CD4-positive, alpha-beta memory T cell (primary cell): Measurements from ENCODE around the gene AGAP2. TPM values are rescaled to one million over a fixed set of nuclear protein-coding genes. Genes with fewer than 3 reads are reported as not detected.

Experiments
- CTCF ChIA-PET: fragments of 350-600 bp; sonication (Branson Sonifier 250); formaldehyde crosslinking; loops from one replicate; lab custom pipeline; 2021; ENCODE audit warnings: inconsistent platforms; ENCODE audit not compliant: partially characterized antibody; lab: Charles Lee
- POLR2A ChIA-PET: fragments of 350-600 bp; sonication (Branson Sonifier 250); formaldehyde crosslinking; loops from one replicate; lab custom pipeline; 2021; ENCODE audit not compliant: partially characterized antibody; lab: Charles Lee
- DNase-seq, 5 donors: peaks; one replicate each; pipeline versions ENCODE4 v3.0.0 to v3.0.0-alpha.2; 2020 to 2022; ENCODE audit warnings: mixed read lengths in 1 of 5
- H3K27ac ChIP-seq: one replicate; pipeline ENCODE4 v1.7.0; 2013; ENCODE audit warnings: low read depth, low read length
- H3K27me3 ChIP-seq: 2 replicates; pipeline ENCODE4 v1.7.0; 2013; ENCODE audit warnings: mild to moderate bottlenecking, low read length, moderate library complexity; ENCODE audit not compliant: insufficient read depth
- H3K36me3 ChIP-seq: 2 replicates; pipeline ENCODE4 v1.7.0; 2013; ENCODE audit warnings: mild to moderate bottlenecking, low read length, moderate library complexity; ENCODE audit not compliant: insufficient read depth
- H3K4me1 ChIP-seq: 2 replicates; pipeline ENCODE4 v1.7.0; 2013; ENCODE audit warnings: mild to moderate bottlenecking, low read length, moderate library complexity; ENCODE audit not compliant: insufficient read depth
- H3K4me3 ChIP-seq, 2 donors: one replicate each; pipeline ENCODE4 v1.7.0; 2013; ENCODE audit warnings: low read length in 2 of 2, mild to moderate bottlenecking in 1 of 2
- H3K9me3 ChIP-seq, 2 donors: one replicate each; pipeline ENCODE4 v1.7.0; 2013; ENCODE audit warnings: low read length in 2 of 2, control low read depth in 1 of 2; ENCODE audit not compliant: control insufficient read depth in 1 of 2
- H3K27ac Mint-ChIP-seq, 7 donors: one replicate each; pipeline ENCODE4 v1.8.0; 2020 to 2021; ENCODE audit warnings: mixed read lengths in 7 of 7, mild to moderate bottlenecking in 6 of 7, inconsistent platforms in 3 of 7, moderate library complexity in 3 of 7
- H3K27me3 Mint-ChIP-seq, 2 donors: one replicate each; pipeline ENCODE4 v1.8.0; 2020 to 2021; ENCODE audit warnings: mixed read lengths in 2 of 2
- H3K36me3 Mint-ChIP-seq, 2 donors: one replicate each; pipeline ENCODE4 v1.8.0; 2020 to 2021; ENCODE audit warnings: mixed read lengths in 2 of 2, inconsistent platforms in 1 of 2, mild to moderate bottlenecking in 1 of 2
- H3K4me1 Mint-ChIP-seq, 4 donors: one replicate each; pipeline ENCODE4 v1.8.0; 2020 to 2021; ENCODE audit warnings: mixed read lengths in 4 of 4, mild to moderate bottlenecking in 1 of 4
- H3K4me3 Mint-ChIP-seq, 8 donors: one replicate each; pipeline ENCODE4 v1.8.0; 2020 to 2021; ENCODE audit warnings: mixed read lengths in 8 of 8, mild to moderate bottlenecking in 7 of 8, moderate library complexity in 6 of 8, inconsistent platforms in 3 of 8
- H3K9me3 Mint-ChIP-seq, 8 donors: one replicate each; pipeline ENCODE4 v1.8.0; 2020 to 2021; ENCODE audit warnings: mixed read lengths in 8 of 8, mild to moderate bottlenecking in 5 of 8, inconsistent platforms in 3 of 8, moderate library complexity in 1 of 8
- intact Hi-C: fragments of 100-400 bp; cut with micrococcal nuclease; formaldehyde crosslinking; loops from one replicate; pipeline ENCODE4 v1.15.1; 2023
- polyA plus RNA-seq, 2 donors: library from polyadenylated mRNA; unstranded; fragments of 300-500 nt; fragmentation: Illumina TruSeq; gene quantifications; one replicate each; pipeline ENCODE4 v1.2.3, GENCODE V29; 2021
- total RNA-seq, 2 experiments: library from RNA; stranded (reverse); gene quantifications; one replicate each; pipeline ENCODE4 v1.2.3, GENCODE V29; 2021

The AGAP2 gene
- total RNA-seq (10 to 100 TPM; 63.2 to 66.7 TPM), polyA plus RNA-seq (1 to 10 TPM; 3.2 to 8.6 TPM)

- Histone ChIP-seq H3K4me1 (peaks cover 51% of the 10 kb centered on the region), H3K9me3 (no peaks in the 10 kb centered on the region), H3K4me3 (no peak within 1 kb of the TSS), H3K36me3 (peaks cover 27% of the 10 kb centered on the region), H3K27ac (peak within 1 kb of the TSS; percentile 92), H3K27me3 (no peaks in the 10 kb centered on the region)
- POLR2A ChIA-PET, result interaction anchor here (0.7 kb wide), 1 partner anchor 15 kb away, joined by 3 read pairs; no protein-coding TSS in a partner anchor
- no peak for DNase-seq
- peaks cover 22 to 46% of the 10 kb centered on the region in 2 donors for H3K36me3 Mint-ChIP-seq
- H3K4me3 Mint-ChIP-seq, result peak within 1 kb of the TSS; percentile 61 to 78 (median 72)
- H3K27ac Mint-ChIP-seq, result peak within 1 kb of the TSS; percentile 85 to 98 (median 91)
- H3K4me1 Mint-ChIP-seq, result peaks cover 29 to 59% (median 44%) of the 10 kb centered on the region in 4 donors
- H3K9me3 Mint-ChIP-seq, result peaks cover 0 to 1% (median 0%) of the 10 kb centered on the region in 8 donors
- intact Hi-C loops, result no loop called here
- H3K27me3 Mint-ChIP-seq, result no peaks in the 10 kb centered on the region
- CTCF ChIA-PET, result interaction anchor here (1.0 to 1.1 kb wide), 2 partner anchors 14 to 18 kb away, joined by 3 to 5 read pairs; no protein-coding TSS in a partner anchor
These were observed at the start of gene AGAP2 for GRCh38 chr12:57738661-57739237. AGAP2 (minus strand) TSS chr12:57738742; CDS start chr12:57738246, 496 bp downstream.

- intact Hi-C loops, result loop anchor here (2.0 kb wide), 1 partner anchor 201 kb away; no protein-coding TSS in a partner anchor
- H3K9me3 ChIP-seq, result no peaks in the 10 kb centered on the region
- Mint-ChIP-seq H3K36me3 (peaks cover 20 to 43% of the 10 kb centered on the region in 2 donors), H3K4me3 (peak overlapping the region; percentile 71 to 84 (median 80)), H3K27ac (peak overlapping the region; percentile 72 to 98 (median 85)), H3K4me1 (peaks cover 41 to 53% (median 45%) of the 10 kb centered on the region in 4 donors), H3K9me3 (peaks cover 0 to 4% (median 0%) of the 10 kb centered on the region in 8 donors), H3K27me3 (no peaks in the 10 kb centered on the region)
- no peak overlapping the region for H3K4me3 ChIP-seq
- H3K36me3 ChIP-seq, result peaks cover 21% of the 10 kb centered on the region
- POLR2A ChIA-PET, result interaction anchor here (0.8 to 7.0 kb wide), 7 partner anchors 11 to 121 kb away, joined by 3 to 53 read pairs (median 7); partner anchors contain the start of genes CYP27B1, EEF1AKMT3, MARCHF9 and METTL1
- peaks cover 49% of the 10 kb centered on the region for H3K4me1 ChIP-seq
- CTCF ChIA-PET, result interaction anchor here (0.6 to 7.8 kb wide), 11 partner anchors 10 to 1129 kb away, joined by 3 to 64 read pairs (median 6); partner anchors contain the start of genes AVIL, CTDSP2, EEF1AKMT3 and METTL1
- DNase-seq, result no peak
- no peak overlapping the region for H3K27ac ChIP-seq
- no peaks in the 10 kb centered on the region for H3K27me3 ChIP-seq
These were observed 45.3 kb upstream of the AGAP2 start for GRCh38 chr12:57783861-57784260.

- Mint-ChIP-seq H3K9me3 (peaks cover 0 to 4% (median 0%) of the 10 kb centered on the region in 8 donors), H3K4me1 (peaks cover 43 to 51% (median 47%) of the 10 kb centered on the region in 4 donors), H3K27ac (peak overlapping the region; percentile 95 to 100 (median 99)), H3K27me3 (no peaks in the 10 kb centered on the region), H3K36me3 (peaks cover 18 to 39% of the 10 kb centered on the region in 2 donors), H3K4me3 (peak overlapping the region; percentile 95 to 100 (median 98))
- intact Hi-C loops, result loop anchor here (2.0 kb wide), 1 partner anchor 201 kb away; no protein-coding TSS in a partner anchor
- ChIA-PET POLR2A (interaction anchor here (0.9 to 7.0 kb wide), 13 partner anchors 10 to 158 kb away, joined by 3 to 53 read pairs (median 4); partner anchors contain the start of genes ATP23, CYP27B1, EEF1AKMT3 and MARCHF9), CTCF (interaction anchor here (0.7 to 7.8 kb wide), 15 partner anchors 10 to 325 kb away, joined by 3 to 64 read pairs (median 4); partner anchors contain the start of genes AVIL, CTDSP2, EEF1AKMT3 and METTL1)
- Histone ChIP-seq H3K9me3 (no peaks in the 10 kb centered on the region), H3K4me1 (peaks cover 53% of the 10 kb centered on the region), H3K36me3 (peaks cover 21% of the 10 kb centered on the region), H3K27me3 (no peaks in the 10 kb centered on the region), H3K27ac (peak overlapping the region; percentile 73), H3K4me3 (peak overlapping the region; percentile 92 to 97)
- DNase-seq, result no peak
These were observed 44.9 kb upstream of the AGAP2 start for GRCh38 chr12:57783466-57783801.

- Mint-ChIP-seq H3K4me3 (peak within 1 kb of the TSS; percentile 95 to 100 (median 98)), H3K27ac (peak within 1 kb of the TSS; percentile 95 to 100 (median 99)), H3K36me3 (peaks cover 15 to 36% of the 10 kb centered on the region in 2 donors), H3K4me1 (peaks cover 46 to 57% (median 50%) of the 10 kb centered on the region in 4 donors), H3K27me3 (no peaks in the 10 kb centered on the region), H3K9me3 (peaks cover 0 to 4% (median 0%) of the 10 kb centered on the region in 8 donors)
- no peaks in the 10 kb centered on the region for H3K27me3 ChIP-seq
- peaks cover 21% of the 10 kb centered on the region for H3K36me3 ChIP-seq
- H3K4me3 ChIP-seq, result peak within 1 kb of the TSS; percentile 92 to 97
- POLR2A ChIA-PET, result interaction anchor here (0.7 to 7.0 kb wide), 15 partner anchors 10 to 158 kb away, joined by 3 to 53 read pairs (median 4); partner anchors contain the start of genes ATP23, CYP27B1, EEF1AKMT3 and MARCHF9
- H3K9me3 ChIP-seq, result no peaks in the 10 kb centered on the region
- intact Hi-C loops, result loop anchor here (1.0 to 2.0 kb wide), 7 partner anchors 11 to 200 kb away; partner anchors contain the start of genes CDK4, EEF1AKMT3 and METTL1
- CTCF ChIA-PET, result interaction anchor here (0.6 to 7.8 kb wide), 19 partner anchors 9 to 324 kb away, joined by 3 to 64 read pairs (median 4); partner anchors contain the start of genes AVIL, CTDSP2, EEF1AKMT3 and METTL1
- H3K4me1 ChIP-seq, result peaks cover 59% of the 10 kb centered on the region
- DNase-seq, result peak; percentile 93 to 96 (median 94)
- H3K27ac ChIP-seq, result peak within 1 kb of the TSS; percentile 73
These were observed 44.3 kb upstream of the AGAP2 start, which contains the start of gene TSFM for GRCh38 chr12:57782608-57783465. TSFM (plus strand) TSS chr12:57782787; CDS start chr12:57782802, 15 bp downstream.

- Histone ChIP-seq H3K9me3 (no peaks in the 10 kb centered on the region), H3K4me3 (peak overlapping the region in 1 of 2 donors; percentile 92), H3K27me3 (no peaks in the 10 kb centered on the region), H3K4me1 (peaks cover 59% of the 10 kb centered on the region), H3K36me3 (peaks cover 19% of the 10 kb centered on the region), H3K27ac (peak overlapping the region; percentile 73)
- POLR2A ChIA-PET, result interaction anchor here (0.8 to 7.0 kb wide), 13 partner anchors 10 to 155 kb away, joined by 3 to 53 read pairs (median 4); partner anchors contain the start of genes CTDSP2, CYP27B1, EEF1AKMT3 and MARCHF9
- intact Hi-C loops, result loop anchor here (1.0 to 2.0 kb wide), 7 partner anchors 10 to 199 kb away; partner anchors contain the start of genes CDK4, EEF1AKMT3 and METTL1
- Mint-ChIP-seq H3K9me3 (peaks cover 0 to 4% (median 0%) of the 10 kb centered on the region in 8 donors), H3K4me3 (peak overlapping the region; percentile 95 to 100 (median 98)), H3K4me1 (peaks cover 46 to 59% (median 53%) of the 10 kb centered on the region in 4 donors), H3K36me3 (peaks cover 10 to 30% of the 10 kb centered on the region in 2 donors), H3K27ac (peak overlapping the region; percentile 95 to 100 (median 99)), H3K27me3 (no peaks in the 10 kb centered on the region)
- CTCF ChIA-PET, result interaction anchor here (0.8 to 7.8 kb wide), 20 partner anchors 9 to 125 kb away, joined by 3 to 64 read pairs (median 6); partner anchors contain the start of genes AVIL, CDK4, CTDSP2 and EEF1AKMT3
- DNase-seq, result no peak
These were observed 43.7 kb upstream of the AGAP2 start for GRCh38 chr12:57782243-57782607.

GRCh38 chr12:57781801-57782200, 43.3 kb upstream of the AGAP2 start:
- Histone ChIP-seq H3K4me3 (peak overlapping the region in 1 of 2 donors; percentile 92), H3K9me3 (no peaks in the 10 kb centered on the region), H3K4me1 (peaks cover 59% of the 10 kb centered on the region), H3K36me3 (peaks cover 14% of the 10 kb centered on the region), H3K27me3 (no peaks in the 10 kb centered on the region), H3K27ac (peak overlapping the region; percentile 73)
- Mint-ChIP-seq H3K4me3 (peak overlapping the region; percentile 21 to 100 (median 97)), H3K27me3 (no peaks in the 10 kb centered on the region), H3K27ac (peak overlapping the region; percentile 95 to 100 (median 99)), H3K36me3 (peaks cover 9 to 26% of the 10 kb centered on the region in 2 donors), H3K9me3 (peaks cover 0 to 4% (median 0%) of the 10 kb centered on the region in 8 donors), H3K4me1 (peaks cover 46 to 64% (median 54%) of the 10 kb centered on the region in 4 donors)
- peak in 1 of 5 donors; percentile 9 for DNase-seq
- ChIA-PET CTCF (interaction anchor here (0.7 to 7.8 kb wide), 17 partner anchors 8 to 125 kb away, joined by 3 to 64 read pairs (median 6); partner anchors contain the start of genes CDK4, CYP27B1, EEF1AKMT3 and METTL1), POLR2A (interaction anchor here (0.7 to 7.0 kb wide), 13 partner anchors 9 to 155 kb away, joined by 3 to 53 read pairs (median 3); partner anchors contain the start of genes CDK4, CTDSP2, CYP27B1 and EEF1AKMT3)
- intact Hi-C loops, result loop anchor here (1.0 to 2.0 kb wide), 7 partner anchors 10 to 199 kb away; partner anchors contain the start of genes CDK4, EEF1AKMT3 and METTL1
